ENCODE measurements around the gene PSTK. TPM values are rescaled to one million over a fixed set of nuclear protein-coding genes. Genes with fewer than 3 reads are reported as not detected.

Gene PSTK
- total RNA-seq, 2 donors from 2014 or later = 7.0 to 7.1 TPM

DNA sequence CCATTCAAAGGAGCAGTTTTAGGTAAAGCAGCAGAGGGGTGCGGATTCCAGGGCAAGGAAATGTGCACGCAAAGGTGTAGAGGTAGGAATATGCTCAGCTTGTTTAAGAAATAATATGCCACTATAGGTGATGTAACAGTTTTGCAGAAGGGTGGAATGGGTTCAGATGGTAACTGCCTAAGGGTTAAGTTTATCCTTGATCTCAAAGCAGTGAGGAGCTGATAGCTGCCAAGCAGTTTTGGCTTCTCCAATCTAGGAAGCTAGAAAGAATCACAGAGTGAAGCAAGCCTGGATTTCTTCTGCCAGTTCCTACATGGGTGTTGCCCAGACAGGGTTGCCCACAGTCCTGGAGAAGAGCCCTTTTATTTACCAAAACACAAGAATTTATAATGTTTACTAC, 34.6 kb downstream of the PSTK start:
- no peak overlapping the region for H3K4me3 Mint-ChIP-seq
- H3K27me3 Mint-ChIP-seq (ENCODE audit: insufficient read depth) = no peaks in the 10 kb centered on the region
- H3K36me3 ChIP-seq (ENCODE audit: control insufficient read depth, insufficient read depth, low read length) = no peaks in the 10 kb centered on the region
- H3K4me3 ChIP-seq (ENCODE audit: low read length) = no peak overlapping the region
- H3K4me1 ChIP-seq (ENCODE audit: control insufficient read depth, insufficient read depth, low read length) = no peaks in the 10 kb centered on the region
- H3K27ac ChIP-seq (ENCODE audit: low read depth, low read length) = no peak overlapping the region
- H3K27me3 ChIP-seq (ENCODE audit: control insufficient read depth, insufficient read depth, low read length, poor library complexity, severe bottlenecking) = no peaks in the 10 kb centered on the region
- H3K9me3 Mint-ChIP-seq = peaks cover 13% of the 10 kb centered on the region
- H3K4me1 Mint-ChIP-seq = peaks cover 44% of the 10 kb centered on the region
- TF ChIP-seq, protein P1, sequence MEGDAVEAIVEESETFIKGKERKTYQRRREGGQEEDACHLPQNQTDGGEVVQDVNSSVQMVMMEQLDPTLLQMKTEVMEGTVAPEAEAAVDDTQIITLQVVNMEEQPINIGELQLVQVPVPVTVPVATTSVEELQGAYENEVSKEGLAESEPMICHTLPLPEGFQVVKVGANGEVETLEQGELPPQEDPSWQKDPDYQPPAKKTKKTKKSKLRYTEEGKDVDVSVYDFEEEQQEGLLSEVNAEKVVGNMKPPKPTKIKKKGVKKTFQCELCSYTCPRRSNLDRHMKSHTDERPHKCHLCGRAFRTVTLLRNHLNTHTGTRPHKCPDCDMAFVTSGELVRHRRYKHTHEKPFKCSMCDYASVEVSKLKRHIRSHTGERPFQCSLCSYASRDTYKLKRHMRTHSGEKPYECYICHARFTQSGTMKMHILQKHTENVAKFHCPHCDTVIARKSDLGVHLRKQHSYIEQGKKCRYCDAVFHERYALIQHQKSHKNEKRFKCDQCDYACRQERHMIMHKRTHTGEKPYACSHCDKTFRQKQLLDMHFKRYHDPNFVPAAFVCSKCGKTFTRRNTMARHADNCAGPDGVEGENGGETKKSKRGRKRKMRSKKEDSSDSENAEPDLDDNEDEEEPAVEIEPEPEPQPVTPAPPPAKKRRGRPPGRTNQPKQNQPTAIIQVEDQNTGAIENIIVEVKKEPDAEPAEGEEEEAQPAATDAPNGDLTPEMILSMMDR (conservative IDR thresholded peaks at IDR 0.05) = no peak
- no peaks in the 10 kb centered on the region for H3K9me3 ChIP-seq (ENCODE audit: control insufficient read depth, low read length)
- DNase-seq = no peak
- peaks cover 49% of the 10 kb centered on the region for H3K36me3 Mint-ChIP-seq (ENCODE audit: low read depth)
- H3K9ac ChIP-seq (ENCODE audit: extremely low read depth, low read length, poor library complexity, severe bottlenecking) = no peak overlapping the region
- WGBS, 2 experiments (ENCODE audit: insufficient coverage in 1 of 2, insufficient read length in 1 of 2) = 95 to 100% methylated on average over 2 of the region's 2 CpGs
- H3K27ac Mint-ChIP-seq = no peak overlapping the region

DNA sequence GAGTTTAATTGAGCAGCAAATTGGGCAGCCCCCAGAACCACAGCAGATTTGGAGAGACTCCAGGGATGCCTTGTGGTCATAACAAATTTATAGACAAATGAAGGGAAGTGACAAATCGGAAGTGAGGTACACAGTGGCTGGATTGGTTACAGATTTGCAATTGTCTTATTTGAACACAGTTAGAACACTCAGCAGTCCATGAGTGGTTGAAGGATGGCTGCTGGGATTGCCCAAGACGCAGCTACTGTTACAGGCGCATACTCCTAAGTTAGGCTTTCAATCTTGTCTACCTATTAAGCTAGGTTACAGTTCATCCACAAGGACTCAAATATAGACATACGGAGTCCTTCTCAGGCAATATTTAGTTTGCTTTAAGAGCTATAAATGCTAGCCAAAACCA, 36.0 kb downstream of the PSTK start:
- no peak overlapping the region for H3K9ac ChIP-seq (ENCODE audit: extremely low read depth, low read length, poor library complexity, severe bottlenecking)
- no peak for DNase-seq
- H3K4me3 ChIP-seq (ENCODE audit: low read length) = no peak overlapping the region
- no peaks in the 10 kb centered on the region for H3K4me1 ChIP-seq (ENCODE audit: control insufficient read depth, insufficient read depth, low read length)
- peaks cover 42% of the 10 kb centered on the region for H3K4me1 Mint-ChIP-seq
- TF ChIP-seq, protein P1 (conservative IDR thresholded peaks at IDR 0.05) = no peak
- 94 to 100% methylated on average over 3 to 4 of the region's 4 CpGs for WGBS, 2 experiments (ENCODE audit: insufficient coverage in 1 of 2, insufficient read length in 1 of 2)
- H3K36me3 ChIP-seq (ENCODE audit: control insufficient read depth, insufficient read depth, low read length) = no peaks in the 10 kb centered on the region
- no peak overlapping the region for H3K4me3 Mint-ChIP-seq
- peak overlapping the region; percentile 11 for H3K27ac Mint-ChIP-seq
- no peaks in the 10 kb centered on the region for H3K27me3 ChIP-seq (ENCODE audit: control insufficient read depth, insufficient read depth, low read length, poor library complexity, severe bottlenecking)
- peaks cover 13% of the 10 kb centered on the region for H3K9me3 Mint-ChIP-seq
- H3K27ac ChIP-seq (ENCODE audit: low read depth, low read length) = no peak overlapping the region
- no peaks in the 10 kb centered on the region for H3K9me3 ChIP-seq (ENCODE audit: control insufficient read depth, low read length)
- no peaks in the 10 kb centered on the region for H3K27me3 Mint-ChIP-seq (ENCODE audit: insufficient read depth)
- H3K36me3 Mint-ChIP-seq (ENCODE audit: low read depth) = peaks cover 43% of the 10 kb centered on the region

DNA sequence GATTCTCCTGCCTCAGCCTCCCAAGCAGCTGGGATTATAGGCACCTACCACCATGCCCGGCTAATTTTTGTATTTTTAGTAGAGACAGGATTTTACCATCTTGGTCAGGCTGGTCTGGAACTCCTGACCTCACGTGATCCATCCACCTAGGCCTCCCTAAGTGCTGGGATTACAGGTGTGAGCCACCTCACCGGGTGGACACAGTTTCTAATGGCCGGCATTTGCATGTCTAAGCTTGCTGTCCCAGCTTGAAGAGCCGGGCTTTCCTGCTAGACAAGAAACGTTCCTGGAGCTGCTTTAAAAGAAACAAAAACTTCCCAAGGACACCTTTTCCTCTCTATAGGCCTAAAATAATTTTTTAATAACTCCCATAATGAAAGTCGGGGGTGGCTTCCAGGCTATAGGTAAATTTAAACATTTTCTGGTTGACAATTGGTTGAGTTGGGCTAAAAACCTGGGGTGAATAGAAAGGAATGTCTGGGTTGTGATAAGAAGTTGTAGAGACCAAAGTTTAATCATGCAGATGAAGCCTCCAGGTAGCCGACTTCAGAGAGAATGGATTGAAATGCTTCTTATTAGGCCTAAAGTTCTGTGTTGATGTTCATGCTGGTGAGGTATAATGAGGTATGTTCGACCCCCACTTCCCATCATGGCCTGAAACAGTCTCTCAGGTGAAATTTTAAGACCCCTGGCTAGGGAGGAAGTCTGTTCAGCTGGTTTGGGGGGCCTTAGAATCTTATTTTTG, 37.4 kb downstream of the PSTK start:
- TF ChIP-seq, protein P1 (conservative IDR thresholded peaks at IDR 0.05) = no peak
- Histone ChIP-seq H3K27ac (ENCODE audit: low read depth, low read length) (no peak overlapping the region), H3K4me3 (ENCODE audit: low read length) (no peak overlapping the region), H3K27me3 (ENCODE audit: control insufficient read depth, insufficient read depth, low read length, poor library complexity, severe bottlenecking) (no peaks in the 10 kb centered on the region), H3K9ac (ENCODE audit: extremely low read depth, low read length, poor library complexity, severe bottlenecking) (no peak overlapping the region), H3K9me3 (ENCODE audit: control insufficient read depth, low read length) (no peaks in the 10 kb centered on the region), H3K4me1 (ENCODE audit: control insufficient read depth, insufficient read depth, low read length) (no peaks in the 10 kb centered on the region), H3K36me3 (ENCODE audit: control insufficient read depth, insufficient read depth, low read length) (no peaks in the 10 kb centered on the region)
- H3K27me3 Mint-ChIP-seq (ENCODE audit: insufficient read depth) = no peaks in the 10 kb centered on the region
- H3K4me1 Mint-ChIP-seq = peaks cover 53% of the 10 kb centered on the region
- peaks cover 31% of the 10 kb centered on the region for H3K36me3 Mint-ChIP-seq (ENCODE audit: low read depth)
- H3K9me3 Mint-ChIP-seq = peaks cover 7% of the 10 kb centered on the region
- peak overlapping the region; percentile 75 for H3K27ac Mint-ChIP-seq
- WGBS, 2 experiments (ENCODE audit: insufficient coverage in 1 of 2, insufficient read length in 1 of 2) = 58 to 65% methylated on average over 4 to 8 of the region's 9 CpGs
- no peak overlapping the region for H3K4me3 Mint-ChIP-seq
- peak; percentile 89 for DNase-seq

All from endodermal cell (in vitro differentiated cells).